ENCODE results near the gene PTAFR.

- no peak for TF ChIP-seq CTCF (IDR thresholded peaks at IDR 0.05; ENCODE audit: low read depth, low read length)
- no peak for TF ChIP-seq POLR2A (IDR thresholded peaks at IDR 0.05; ENCODE audit: extremely low read depth, insufficient read length)
These were observed 50.3 kb downstream of the PTAFR start for GRCh38 chr1:28126212-28126611.
